HepG2 (cell line): ENCODE data around the gene USF2. TPM values are rescaled to one million over a fixed set of nuclear protein-coding genes. Genes with fewer than 3 reads are reported as not detected.

Source experiments
- BHLHE40 ChIP-seq: IDR thresholded peaks from 2 replicates; pipeline ENCODE4 v1.6.1; 2011; ENCODE audit warnings: low read length, improper control_type of control experiment
- CEBPG ChIP-seq: IDR thresholded peaks from 2 replicates; pipeline ENCODE4 v1.6.1; 2016
- ELF3 ChIP-seq: IDR thresholded peaks from 2 replicates; pipeline ENCODE4 v1.6.1; 2016; ENCODE audit warnings: missing genetic modification reagents, missing compliant biosample characterization
- GABPB1 ChIP-seq: IDR thresholded peaks from 2 replicates; pipeline ENCODE4 v1.6.1; 2016; ENCODE audit warnings: mild to moderate bottlenecking, missing genetic modification reagents, moderate library complexity, missing compliant biosample characterization
- HMG20A ChIP-seq: IDR thresholded peaks from 2 replicates; pipeline ENCODE4 v1.6.1; 2016; ENCODE audit warnings: borderline replicate concordance
- HNRNPUL1 ChIP-seq: fragments of 200-400 bp; formaldehyde crosslinking; IDR thresholded peaks from 2 replicates; pipeline ENCODE4 v1.6.1; 2017; ENCODE audit warnings: low read depth, mild to moderate bottlenecking, low read length, moderate library complexity
- MAFK ChIP-seq, 2 experiments: IDR thresholded peaks in 1 of 2; conservative IDR thresholded peaks in 1 of 2; 2 replicates each; pipeline ENCODE4 v1.6.1; 2011; ENCODE audit warnings: improper control_type of control experiment in 2 of 2, low read length in 2 of 2
- MAZ ChIP-seq, 2 experiments: sonication (generic) in 1 of 2; formaldehyde crosslinking in 1 of 2; IDR thresholded peaks; 2 replicates each; pipeline versions ENCODE4 v1.5.0 to v1.6.1; 2012 to 2020; ENCODE audit warnings: low read depth in 2 of 2, mild to moderate bottlenecking in 2 of 2, borderline replicate concordance in 1 of 2, improper control_type of control experiment in 1 of 2, low read length in 1 of 2, missing genetic modification reagents in 1 of 2, moderate library complexity in 1 of 2
- PCBP2 ChIP-seq: fragments of 200-400 bp; formaldehyde crosslinking; optimal IDR thresholded peaks from 2 replicates; pipeline ENCODE3; 2018; ENCODE audit warnings: low read length, low read depth; ENCODE audit not compliant: poor library complexity, severe bottlenecking
- SMARCC2 ChIP-seq: fragments of 450-650 bp; IDR thresholded peaks from 2 replicates; pipeline ENCODE4 v1.6.1; 2017; ENCODE audit warnings: antibody characterized with exemption, mild to moderate bottlenecking
- SP4 ChIP-seq: sonication (generic); formaldehyde crosslinking; IDR thresholded peaks from 2 replicates; pipeline ENCODE4 v1.8.1; 2023; ENCODE audit warnings: mild to moderate bottlenecking, missing genetic modification reagents
- XBP1 ChIP-seq: sonication (generic); formaldehyde crosslinking; IDR thresholded peaks from 2 replicates; pipeline ENCODE4 v1.5.0; 2020; ENCODE audit warnings: missing genetic modification reagents
- ZNF260 ChIP-seq: sonication (generic); formaldehyde crosslinking; IDR thresholded peaks from 2 replicates; pipeline ENCODE4 v1.4.0; 2020; ENCODE audit warnings: missing genetic modification reagents, low read depth, mild to moderate bottlenecking, borderline replicate concordance
- ZNF382 ChIP-seq: sonication (generic); formaldehyde crosslinking; IDR thresholded peaks from 2 replicates; pipeline ENCODE4 v1.5.0; 2020; ENCODE audit warnings: missing genetic modification reagents, mild to moderate bottlenecking, borderline replicate concordance
- ZNF432 ChIP-seq: sonication (generic); formaldehyde crosslinking; IDR thresholded peaks from 2 replicates; pipeline ENCODE4 v1.5.0; 2020; ENCODE audit warnings: missing genetic modification reagents, mild to moderate bottlenecking, borderline replicate concordance
- ZNF460 ChIP-seq: sonication (generic); formaldehyde crosslinking; IDR thresholded peaks from 2 replicates; pipeline ENCODE4 v1.5.1; 2020; ENCODE audit warnings: missing genetic modification reagents, mild to moderate bottlenecking, borderline replicate concordance
- ZNF761 ChIP-seq: sonication (generic); formaldehyde crosslinking; conservative IDR thresholded peaks from 2 replicates; pipeline ENCODE4 v1.4.0; 2020; ENCODE audit warnings: mild to moderate bottlenecking, missing genetic modification reagents
- ZSCAN22 ChIP-seq: sonication (generic); formaldehyde crosslinking; IDR thresholded peaks from 2 replicates; pipeline ENCODE4 v1.4.0; 2020; ENCODE audit warnings: mild to moderate bottlenecking, missing genetic modification reagents
- polyA plus RNA-seq, 8 experiments: library from polyadenylated mRNA; depleted of rRNA in 3 of 8; stranded (reverse) in 7 of 8; unstranded in 1 of 8; fragments of >200 nt; fragmentation: Illumina TruSeq in 4 of 8; extraction: Trizol in 4 of 8; gene quantifications; 2 replicates each; pipeline versions ENCODE4 v1.2.1 to v1.2.3, GENCODE V29; 2011 to 2016; ENCODE audit warnings: low read depth in 4 of 8, missing spikeins in 1 of 8, mixed read lengths in 1 of 8; ENCODE audit not compliant: insufficient read depth in 1 of 8
- total RNA-seq, 5 experiments: library from RNA; depleted of rRNA; stranded (reverse); fragments of >200 nt; fragmentation: Illumina TruSeq; extraction: Trizol; gene quantifications; 2 replicates each; pipeline ENCODE4 v1.2.3, GENCODE V29; 2016; ENCODE audit warnings: low read depth in 1 of 5
- TF ChIP-seq, protein P1 (sequence below): IDR thresholded peaks from 2 replicates; pipeline ENCODE4 v1.6.1; 2012; ENCODE audit warnings: inconsistent platforms
- TF ChIP-seq, protein P2 (sequence below): sonication (generic); formaldehyde crosslinking; IDR thresholded peaks from 2 replicates; pipeline ENCODE4 v1.4.0; 2020; ENCODE audit warnings: missing genetic modification reagents, mild to moderate bottlenecking, borderline replicate concordance
- TF ChIP-seq, protein P3 (sequence below): sonication (generic); formaldehyde crosslinking; IDR thresholded peaks from 2 replicates; pipeline ENCODE4 v1.8.1; 2023; ENCODE audit warnings: mild to moderate bottlenecking, moderate library complexity, missing genetic modification reagents
- TF ChIP-seq, protein P4 (sequence below), 2 experiments: sonication (generic) in 1 of 2; formaldehyde crosslinking in 1 of 2; IDR thresholded peaks; 2 replicates each; pipeline versions ENCODE4 v1.5.1 to v1.6.1; 2011 to 2020; ENCODE audit warnings: borderline replicate concordance in 1 of 2, low read depth in 1 of 2, low read length in 1 of 2, mild to moderate bottlenecking in 1 of 2, missing genetic modification reagents in 1 of 2, moderate library complexity in 1 of 2

Gene USF2
- total and polyA plus RNA-seq, 2 of the 13 experiments (the other 11 are each of a cell fraction or from before 2014, with no cell fraction given) = 54.9 to 106 TPM

DNA sequence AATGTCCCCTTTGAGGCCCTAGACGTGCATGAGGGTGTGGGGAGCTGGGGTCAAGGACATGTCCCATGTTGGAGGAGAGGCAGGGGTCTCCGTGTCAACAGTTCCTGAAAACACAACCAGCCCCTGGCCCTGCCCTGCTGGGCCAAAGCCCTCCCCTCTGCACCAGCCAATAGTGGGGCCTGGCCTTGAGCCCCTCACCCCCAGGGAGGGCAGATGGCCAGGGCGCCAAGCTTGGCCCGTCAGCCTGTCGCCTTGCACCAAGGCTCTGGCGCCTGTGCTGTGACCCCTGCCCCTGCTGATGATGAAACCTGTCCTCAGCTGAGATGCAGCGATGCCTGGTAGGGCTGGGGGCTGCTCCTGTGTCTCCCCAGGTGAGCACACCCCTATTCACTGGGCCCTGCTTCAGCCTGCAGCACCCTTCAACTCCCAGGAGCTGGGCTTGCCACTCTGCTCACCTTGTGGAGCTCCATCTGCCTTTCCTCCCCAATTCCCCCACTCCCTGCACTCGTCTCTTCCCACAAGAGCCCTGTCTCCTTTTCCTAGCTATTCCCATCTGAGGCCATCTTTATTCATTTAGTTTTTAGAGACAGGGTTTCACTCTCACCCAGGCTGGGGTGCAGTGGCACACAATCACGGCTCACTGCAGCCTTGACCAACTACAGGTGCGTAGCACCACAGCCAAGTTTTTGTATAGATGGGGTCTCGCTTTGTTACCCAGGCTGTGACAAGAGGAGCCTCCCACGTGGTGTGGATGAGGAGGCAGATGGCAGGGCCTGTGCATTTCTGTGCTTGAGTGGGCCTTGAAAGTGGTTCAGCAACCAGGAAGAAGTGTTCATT is 11.4 kb downstream of the USF2 start (continued):
- TF ChIP-seq ZNF460 (CRISPR knock-in tag) (no peak), ZNF382 (CRISPR knock-in tag) (no peak), ZNF260 (CRISPR knock-in tag) (no peak), ZSCAN22 (CRISPR knock-in tag) (no peak), HNRNPUL1 (no peak), SP4 (CRISPR knock-in tag) (no peak), MAFK (conservative IDR thresholded peaks at IDR 0.05 in 1 of 2, IDR thresholded peaks at IDR 0.05 in 1 of 2; ENCODE audit: low read length in 2 of 2) (no peak), GABPB1 (CRISPR knock-in tag) (peak; percentile 53; the same call in 1 of the 2 replicates), SMARCC2 (no peak), ELF3 (CRISPR knock-in tag) (no peak), HMG20A (CRISPR knock-in tag) (no peak), ZNF432 (no peak), BHLHE40 (no peak), XBP1 (CRISPR knock-in tag) (no peak), MAZ (IDR thresholded peaks at IDR 0.05; ENCODE audit: borderline replicate concordance, low read depth, low read length) (no peak), MAZ (CRISPR knock-in tag; IDR thresholded peaks at IDR 0.05; ENCODE audit: low read depth) (0 out of 2 replicates have a peak, but pooled peaks have one; percentile 39), ZNF761 (CRISPR knock-in tag) (no peak), PCBP2 (no peak), CEBPG (CRISPR knock-in tag) (peak; percentile 90)
- TF ChIP-seq, protein P1, sequence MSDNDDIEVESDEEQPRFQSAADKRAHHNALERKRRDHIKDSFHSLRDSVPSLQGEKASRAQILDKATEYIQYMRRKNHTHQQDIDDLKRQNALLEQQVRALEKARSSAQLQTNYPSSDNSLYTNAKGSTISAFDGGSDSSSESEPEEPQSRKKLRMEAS = peak; percentile 50
- TF ChIP-seq, protein P2, sequence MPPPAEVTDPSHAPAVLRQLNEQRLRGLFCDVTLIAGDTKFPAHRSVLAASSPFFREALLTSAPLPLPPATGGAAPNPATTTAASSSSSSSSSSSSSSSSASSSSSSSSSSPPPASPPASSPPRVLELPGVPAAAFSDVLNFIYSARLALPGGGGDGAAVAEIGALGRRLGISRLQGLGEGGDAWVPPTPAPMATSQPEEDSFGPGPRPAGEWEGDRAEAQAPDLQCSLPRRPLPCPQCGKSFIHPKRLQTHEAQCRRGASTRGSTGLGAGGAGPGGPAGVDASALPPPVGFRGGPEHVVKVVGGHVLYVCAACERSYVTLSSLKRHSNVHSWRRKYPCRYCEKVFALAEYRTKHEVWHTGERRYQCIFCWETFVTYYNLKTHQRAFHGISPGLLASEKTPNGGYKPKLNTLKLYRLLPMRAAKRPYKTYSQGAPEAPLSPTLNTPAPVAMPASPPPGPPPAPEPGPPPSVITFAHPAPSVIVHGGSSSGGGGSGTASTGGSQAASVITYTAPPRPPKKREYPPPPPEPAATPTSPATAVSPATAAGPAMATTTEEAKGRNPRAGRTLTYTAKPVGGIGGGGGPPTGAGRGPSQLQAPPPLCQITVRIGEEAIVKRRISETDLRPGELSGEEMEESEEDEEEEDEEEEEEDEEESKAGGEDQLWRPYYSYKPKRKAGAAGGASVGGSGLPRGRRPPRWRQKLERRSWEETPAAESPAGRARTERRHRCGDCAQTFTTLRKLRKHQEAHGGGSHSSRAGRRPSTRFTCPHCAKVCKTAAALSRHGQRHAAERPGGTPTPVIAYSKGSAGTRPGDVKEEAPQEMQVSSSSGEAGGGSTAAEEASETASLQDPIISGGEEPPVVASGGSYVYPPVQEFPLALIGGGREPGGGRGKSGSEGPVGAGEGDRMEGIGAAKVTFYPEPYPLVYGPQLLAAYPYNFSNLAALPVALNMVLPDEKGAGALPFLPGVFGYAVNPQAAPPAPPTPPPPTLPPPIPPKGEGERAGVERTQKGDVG = 0 out of 2 replicates have a peak, but pooled peaks have one; percentile 17
- TF ChIP-seq, protein P3, sequence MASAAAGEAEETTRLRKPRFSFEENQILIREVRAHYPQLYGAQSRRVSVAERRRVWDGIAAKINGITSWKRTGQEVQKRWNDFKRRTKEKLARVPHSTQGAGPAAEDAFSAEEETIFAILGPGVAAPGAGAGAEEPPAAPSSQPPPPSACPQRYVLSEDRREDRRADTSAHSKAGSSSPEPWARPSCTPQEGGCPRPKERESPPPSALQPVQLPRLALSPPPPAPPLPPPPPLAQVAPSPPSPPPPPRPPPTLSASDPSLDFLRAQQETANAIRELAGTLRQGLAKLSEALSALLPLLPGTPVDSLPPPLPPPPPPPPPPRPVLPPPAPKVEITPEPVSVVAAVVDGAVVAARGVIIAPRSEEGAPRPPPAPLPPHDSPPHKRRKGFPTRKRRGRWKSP = no peak
- TF ChIP-seq, protein P4, sequence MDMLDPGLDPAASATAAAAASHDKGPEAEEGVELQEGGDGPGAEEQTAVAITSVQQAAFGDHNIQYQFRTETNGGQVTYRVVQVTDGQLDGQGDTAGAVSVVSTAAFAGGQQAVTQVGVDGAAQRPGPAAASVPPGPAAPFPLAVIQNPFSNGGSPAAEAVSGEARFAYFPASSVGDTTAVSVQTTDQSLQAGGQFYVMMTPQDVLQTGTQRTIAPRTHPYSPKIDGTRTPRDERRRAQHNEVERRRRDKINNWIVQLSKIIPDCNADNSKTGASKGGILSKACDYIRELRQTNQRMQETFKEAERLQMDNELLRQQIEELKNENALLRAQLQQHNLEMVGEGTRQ (IDR thresholded peaks at IDR 0.05; ENCODE audit: low read depth, low read length) = no peak
- TF ChIP-seq, protein P4 (CRISPR knock-in tag; IDR thresholded peaks at IDR 0.05; ENCODE audit: borderline replicate concordance) = no peak
